Lower lobe of right lung (tissue), 2 donors: ENCODE results near the gene SKP2. TPM values are rescaled to one million over a fixed set of nuclear protein-coding genes. Genes with fewer than 3 reads are reported as not detected.
A peak's percentile ranks its signal among the peaks of the same experiment; 100 is the strongest.

Source experiments
- ATAC-seq, 2 donors: fragments of 200-7000 bp; cut with Tn5 transposase; one replicate each; pipeline ENCODE4 v1.9.1; 2020 to 2022; ENCODE audit warnings: mild to moderate bottlenecking in 2 of 2, moderate library complexity in 2 of 2
- DNase-seq: peaks from one replicate; pipeline ENCODE4 v3.0.0-alpha.2; 2020
- H3K27ac ChIP-seq: fragments of 200-600 bp; one replicate; pipeline ENCODE4 v1.8.0; 2022
- H3K27me3 ChIP-seq: fragments of 200-600 bp; one replicate; pipeline ENCODE4 v1.8.0; 2022; ENCODE audit warnings: low read depth
- H3K36me3 ChIP-seq: fragments of 200-600 bp; one replicate; pipeline ENCODE4 v1.8.0; 2022; ENCODE audit warnings: mild to moderate bottlenecking
- H3K4me1 ChIP-seq: fragments of 200-600 bp; one replicate; pipeline ENCODE4 v1.8.0; 2022
- H3K4me3 ChIP-seq: fragments of 200-600 bp; one replicate; pipeline ENCODE4 v1.8.0; 2022; ENCODE audit warnings: mild to moderate bottlenecking
- H3K9me3 ChIP-seq: fragments of 200-600 bp; one replicate; pipeline ENCODE4 v1.8.0; 2022
- CTCF ChIP-seq: fragments of 200-600 bp; IDR thresholded peaks from one replicate; pipeline ENCODE4 v1.8.0; 2022; ENCODE audit warnings: antibody characterized with exemption, mild to moderate bottlenecking
- intact Hi-C: fragments of 100-400 bp; cut with DNase I; formaldehyde crosslinking; loops from one replicate; pipeline ENCODE4 v1.11.0; 2022
- long read RNA-seq: library from polyadenylated mRNA; unstranded; transcript quantifications from one replicate; pipeline ENCODE4 v2.0.0, GENCODE V29; 2021
- total RNA-seq: library from RNA; stranded (reverse); fragmentation: NEBNext Ultra II Directional; extraction: Animal tissue kit (Norgen Biotek cat#: 25700); gene quantifications from one replicate; pipeline ENCODE4 v1.2.1, GENCODE V29; 2021
- donor health status: DM: no; HTN: yes; CAD: no; lungs with severe emphysema.

SKP2 gene
- 15.6 TPM for total RNA-seq
- long read RNA-seq, transcript SKP2-202 (10 exons, 3,759 nt), result major isoform, 5 of 6 reads
- long read RNA-seq, partial matches to known transcripts, result 1 of 6 reads
- long read RNA-seq, other reads (novel, unspliced or antisense), result 0 of 6 reads

GRCh38 chr5:36151434-36152323 lies at the start of gene SKP2, which contains the start of gene LMBRD2:
SKP2 (plus strand) TSS chr5:36152111; CDS start chr5:36152263, 152 bp downstream.
LMBRD2 (minus strand) TSS chr5:36151887; CDS start chr5:36143349, 8,538 bp downstream.
- ATAC-seq, result peak; percentile 100
- Histone ChIP-seq H3K27ac (peak within 1 kb of the TSS; percentile 82), H3K27me3 (no peaks in the 10 kb centered on the region), H3K4me3 (peak within 1 kb of the TSS; percentile 89), H3K4me1 (peaks cover 32% of the 10 kb centered on the region), H3K9me3 (no peaks in the 10 kb centered on the region), H3K36me3 (peaks cover 16% of the 10 kb centered on the region)
- no peak for TF ChIP-seq CTCF
- intact Hi-C loops, result no loop called here
- peak; percentile 99 for DNase-seq

DNA sequence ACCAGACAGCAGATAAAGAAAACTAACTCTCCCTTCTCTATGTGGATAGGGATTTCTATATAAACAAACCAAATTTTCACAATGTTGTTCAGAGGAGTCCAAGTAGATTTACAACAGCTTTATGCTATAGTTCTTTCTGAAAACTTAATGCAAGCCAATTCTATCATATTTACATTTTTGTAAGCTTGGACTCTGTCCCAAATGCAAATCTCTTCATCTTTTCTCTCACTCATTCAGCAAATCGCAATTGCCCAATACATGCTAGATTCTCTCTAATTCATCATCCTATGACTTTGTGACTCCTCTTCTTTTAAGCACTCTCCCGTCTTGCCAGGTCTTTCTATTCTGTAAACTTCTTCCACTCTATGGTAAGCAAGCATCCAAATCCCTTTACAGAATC lies 46.1 kb upstream of the SKP2 start:
- ATAC-seq, result no peak
- peaks cover 54% of the 10 kb centered on the region for H3K36me3 ChIP-seq
- H3K9me3 ChIP-seq, result no peaks in the 10 kb centered on the region

DNA sequence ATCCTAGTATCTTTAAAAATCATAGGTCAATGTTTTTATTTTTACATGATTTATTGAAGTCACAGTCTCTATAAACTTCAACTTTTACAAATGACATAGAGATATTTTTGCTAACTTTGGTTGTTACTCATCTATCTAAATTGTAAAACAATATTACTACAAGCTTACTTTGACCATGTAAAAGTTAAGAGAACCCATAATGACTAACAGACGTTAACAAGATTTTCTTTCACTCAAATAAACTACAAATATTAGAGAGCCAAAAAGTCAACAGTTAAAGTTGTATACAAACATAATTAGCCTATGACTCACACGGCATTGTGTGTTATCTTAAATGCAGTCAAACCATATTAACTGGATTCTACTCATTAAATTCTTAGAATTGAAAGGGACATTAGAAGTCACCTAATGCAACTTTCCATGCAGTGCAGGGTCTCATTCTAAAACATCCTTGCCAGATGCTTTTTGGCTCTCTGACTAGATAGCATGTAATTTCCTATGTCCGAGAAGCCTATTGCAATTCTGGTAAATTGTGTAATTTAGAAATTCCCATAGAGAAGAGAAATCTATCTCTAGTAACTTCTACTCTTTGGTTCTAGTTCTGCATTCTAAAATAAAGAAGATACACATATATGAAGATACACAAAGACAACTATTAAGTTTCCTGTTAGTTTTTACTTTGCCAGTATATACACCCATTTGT lies 43.0 kb upstream of the SKP2 start:
- no peak for DNase-seq
- intact Hi-C loops, result no loop called here
- H3K27ac ChIP-seq, result no peak overlapping the region

More for the DNA sequence above, 46.1 kb upstream of the SKP2 start:
- no peak for TF ChIP-seq CTCF
- H3K4me3 ChIP-seq, result no peak overlapping the region
- no peaks in the 10 kb centered on the region for H3K4me1 ChIP-seq
- H3K27me3 ChIP-seq, result no peaks in the 10 kb centered on the region
- H3K27ac ChIP-seq, result no peak overlapping the region
- intact Hi-C loops, result no loop called here
- no peak for DNase-seq

DNA sequence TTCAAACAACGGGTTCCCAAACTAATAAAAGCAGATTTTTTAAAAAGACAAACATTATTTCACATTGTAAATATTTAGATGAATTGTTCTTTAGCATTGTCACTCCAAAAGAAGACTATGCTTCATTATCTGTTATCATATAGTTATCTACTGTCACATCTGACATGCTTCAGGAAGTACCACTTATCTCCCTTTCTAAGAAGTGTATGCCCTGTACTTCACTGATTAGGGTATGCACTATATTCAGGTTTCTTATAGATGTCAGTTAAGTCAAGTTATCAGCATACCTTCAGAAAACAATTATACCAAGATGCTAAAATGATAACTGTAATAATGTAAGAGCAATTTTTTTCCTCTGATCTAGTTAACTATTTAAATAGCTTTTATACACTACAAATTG lies 40.7 kb upstream of the SKP2 start:
- no peaks in the 10 kb centered on the region for H3K4me1 ChIP-seq
- intact Hi-C loops, result no loop called here
- no peak for ATAC-seq
- no peak overlapping the region for H3K27ac ChIP-seq
- H3K4me3 ChIP-seq, result no peak overlapping the region
- peaks cover 58% of the 10 kb centered on the region for H3K36me3 ChIP-seq
- H3K9me3 ChIP-seq, result no peaks in the 10 kb centered on the region
- no peaks in the 10 kb centered on the region for H3K27me3 ChIP-seq
- DNase-seq, result no peak
- no peak for TF ChIP-seq CTCF

More for the DNA sequence above, 43.0 kb upstream of the SKP2 start:
- no peak for ATAC-seq
- no peaks in the 10 kb centered on the region for H3K9me3 ChIP-seq
- no peaks in the 10 kb centered on the region for H3K27me3 ChIP-seq
- no peak overlapping the region for H3K4me3 ChIP-seq
- peaks cover 55% of the 10 kb centered on the region for H3K36me3 ChIP-seq
- no peak for TF ChIP-seq CTCF
- H3K4me1 ChIP-seq, result no peaks in the 10 kb centered on the region

DNA sequence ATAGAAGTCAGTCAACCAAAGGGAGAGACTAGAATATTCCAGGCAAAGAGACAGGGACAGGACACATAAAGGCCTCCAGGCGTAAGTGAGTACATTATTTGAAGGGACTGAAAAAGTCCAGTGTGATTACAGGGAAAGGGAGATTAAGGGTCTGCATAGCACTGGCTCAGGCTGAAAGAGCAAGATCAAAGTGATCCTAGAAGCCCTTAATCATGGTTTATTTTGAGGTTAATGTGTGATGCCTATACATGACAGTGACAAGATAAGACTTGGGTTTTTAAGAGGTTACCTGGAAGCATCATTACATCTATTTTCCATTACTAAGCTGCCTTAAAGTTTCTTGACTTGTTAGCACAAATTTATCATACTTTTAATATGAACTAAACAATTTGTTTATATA lies 26.0 kb upstream of the SKP2 start:
- Histone ChIP-seq H3K27ac (no peak overlapping the region), H3K27me3 (no peaks in the 10 kb centered on the region), H3K4me3 (no peak overlapping the region), H3K4me1 (no peaks in the 10 kb centered on the region), H3K36me3 (peaks cover 12% of the 10 kb centered on the region), H3K9me3 (peaks cover 11% of the 10 kb centered on the region)
- TF ChIP-seq CTCF, result no peak
- intact Hi-C loops, result no loop called here
- no peak for ATAC-seq
- no peak for DNase-seq
